Right lung (tissue), 10 donors: Measurements from ENCODE around the gene CLDND2. TPM values are rescaled to one million over a fixed set of nuclear protein-coding genes. Genes with fewer than 3 reads are reported as not detected.
A peak's percentile ranks its signal among the peaks of the same experiment; 100 is the strongest.
"Not testable (repeated sequence)": the region's sequence is repeated elsewhere in the genome, so short reads cannot be mapped to it uniquely, and the experiment has no call there.

Experiments
- DNase-seq, 2 donors: peaks; one replicate each; pipeline ENCODE4 v3.0.0-alpha.2; 2013
- long read RNA-seq, 8 donors: transcript quantifications; one replicate each; lab custom pipeline, GENCODE V29; 2026
- polyA plus RNA-seq, 5 donors: library from polyadenylated mRNA; unstranded; fragments of 120-200 nt; gene quantifications; one replicate each; pipeline versions ENCODE4 v1.2.1 to v1.2.3, GENCODE V29; 2013; ENCODE audit warnings: inconsistent platforms in 1 of 5, low replicate concordance in 1 of 5; ENCODE audit not compliant: insufficient read length in 5 of 5, insufficient read depth in 1 of 5

Gene CLDND2, protein sequence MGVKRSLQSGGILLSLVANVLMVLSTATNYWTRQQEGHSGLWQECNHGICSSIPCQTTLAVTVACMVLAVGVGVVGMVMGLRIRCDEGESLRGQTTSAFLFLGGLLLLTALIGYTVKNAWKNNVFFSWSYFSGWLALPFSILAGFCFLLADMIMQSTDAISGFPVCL
- 1 to 10 TPM in 4 of 5 donors, under 1 TPM in 1; 0.83 to 2.2 (median 1.6) TPM for polyA plus RNA-seq
- long read RNA-seq, donor 1: 0 reads
- long read RNA-seq, donor 2: 0 reads
- long read RNA-seq, donor 3: 0 reads
- long read RNA-seq, donor 4: 0 reads
- long read RNA-seq, donor 5: 0 reads
- long read RNA-seq, donor 6: 0 reads
- long read RNA-seq, donor 7: 0 reads
- long read RNA-seq, donor 8: 0 reads

DNA sequence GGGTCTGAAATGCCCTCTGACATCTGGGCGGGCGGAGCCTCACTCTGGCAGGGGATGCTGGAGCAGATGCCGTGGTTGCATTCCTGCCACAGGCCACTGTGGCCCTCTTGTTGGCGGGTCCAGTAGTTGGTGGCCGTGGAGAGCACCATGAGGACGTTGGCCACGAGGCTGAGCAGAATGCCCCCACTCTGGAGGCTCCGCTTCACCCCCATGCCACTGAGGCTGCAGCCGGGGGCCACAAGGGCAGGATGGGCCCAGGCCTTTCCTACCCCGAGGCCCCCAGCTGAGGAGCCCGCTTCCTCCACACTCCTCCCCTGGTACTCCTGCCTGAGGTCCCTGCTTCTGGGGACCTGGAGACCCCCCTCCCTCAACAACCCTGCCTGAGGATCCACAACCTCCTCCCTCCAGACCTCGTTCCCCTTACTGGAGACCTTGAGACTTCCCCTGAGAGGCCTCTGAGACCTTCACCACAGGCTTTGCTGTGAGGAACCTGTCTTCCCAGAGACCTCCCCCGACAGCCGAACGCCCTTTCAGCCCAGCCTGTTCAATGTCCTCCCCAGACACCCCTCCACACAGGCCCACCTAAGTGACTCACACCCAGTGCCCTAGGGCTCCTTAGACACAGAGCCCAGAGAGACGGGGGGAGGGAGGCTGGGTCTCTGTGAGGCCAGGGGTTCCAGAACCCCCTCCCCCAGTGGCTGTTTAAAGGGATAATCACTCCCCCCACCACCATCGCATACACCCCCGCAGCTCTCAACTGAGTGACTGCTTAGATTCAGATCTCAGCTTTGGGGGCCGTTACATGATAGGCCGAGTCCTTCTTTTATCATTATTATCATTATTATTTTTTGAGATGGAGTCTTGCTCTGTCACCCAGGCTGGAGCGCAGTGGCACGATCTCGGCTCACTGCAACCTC, at the start of gene CLDND2:
Gene CLDND2 (minus strand): TSS at position 638 of the 917 bp plus-strand sequence. CDS start 426 bp downstream, at position 212.
- no peak for DNase-seq

DNA sequence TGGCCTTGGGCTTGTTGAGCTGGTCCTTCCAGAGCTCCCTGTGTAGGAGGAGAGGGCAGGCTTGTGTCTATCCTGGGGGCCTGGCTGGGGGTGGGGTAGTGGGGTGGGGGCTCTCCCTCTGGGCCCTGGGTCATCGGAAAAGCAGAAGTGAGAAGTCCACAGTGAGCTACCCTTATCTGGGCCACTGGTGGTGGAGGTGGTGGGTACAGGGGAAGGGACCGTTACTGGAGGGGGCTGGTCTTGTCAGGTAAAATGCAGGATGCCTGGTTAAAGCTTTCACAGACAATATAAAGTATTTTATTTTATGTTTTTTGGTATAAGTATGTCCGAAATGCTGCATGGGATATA, 49.0 kb upstream of the CLDND2 start:
- DNase-seq: no peak

DNA sequence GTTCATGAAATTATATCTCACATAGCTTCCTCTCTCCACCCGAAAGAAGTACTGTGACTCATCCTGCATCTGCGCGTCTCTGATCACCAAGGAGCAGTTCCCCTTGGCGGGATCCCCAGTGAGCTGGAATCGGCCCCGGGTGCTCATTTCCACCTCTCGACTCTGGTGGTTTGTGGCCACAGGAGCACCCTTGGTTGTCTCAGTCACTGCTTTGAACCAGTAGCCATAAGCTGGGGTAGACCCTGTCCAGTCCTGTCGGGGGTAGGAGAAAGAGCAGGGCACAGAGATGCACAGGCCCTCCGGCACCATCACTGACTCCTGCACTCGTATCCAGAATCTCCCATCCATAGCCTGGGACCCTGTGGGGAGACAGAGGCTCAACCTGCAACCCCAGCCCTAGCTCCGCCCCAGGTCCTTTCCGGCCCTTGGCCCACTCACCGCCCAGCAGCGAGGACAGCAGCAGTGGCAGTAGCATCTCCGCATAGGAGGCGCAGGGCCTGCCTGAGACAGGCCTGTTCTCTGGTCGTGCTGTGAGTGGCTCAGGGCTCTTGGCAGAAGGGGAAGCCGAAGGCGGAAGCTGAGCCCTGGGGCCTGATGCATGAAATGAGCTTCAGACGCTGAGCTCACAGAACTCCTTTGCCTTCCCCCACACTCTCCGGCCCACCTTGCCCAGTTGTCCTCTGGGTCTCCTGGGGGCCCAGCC, 48.5 kb upstream of the CLDND2 start, which contains the start of gene SIGLEC10:
Gene SIGLEC10 (minus strand): TSS at position 536 of the 703 bp plus-strand sequence. CDS start 61 bp downstream, at position 475.
- DNase-seq: no peak

DNA sequence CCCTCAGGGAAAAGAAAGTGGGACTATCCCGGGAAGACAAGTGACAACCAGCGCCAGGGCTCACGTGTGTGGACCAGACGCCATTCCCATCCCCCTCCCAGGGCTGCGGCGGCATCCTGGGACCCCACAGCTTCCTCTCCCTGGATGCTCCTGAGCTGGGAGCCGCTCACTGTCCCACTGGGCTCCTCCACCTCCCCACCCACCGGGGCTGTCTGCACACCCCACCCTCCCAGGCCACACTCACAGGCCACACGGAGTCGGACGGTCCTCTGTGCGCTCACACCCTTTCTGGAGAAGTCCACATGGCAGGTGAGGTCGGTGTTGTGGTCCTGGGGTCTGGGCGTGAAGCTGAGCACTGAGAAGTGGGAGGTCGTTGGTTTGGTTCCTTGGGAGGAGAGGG, 47.6 kb upstream of the CLDND2 start:
- DNase-seq: not testable (repeated sequence)

DNA sequence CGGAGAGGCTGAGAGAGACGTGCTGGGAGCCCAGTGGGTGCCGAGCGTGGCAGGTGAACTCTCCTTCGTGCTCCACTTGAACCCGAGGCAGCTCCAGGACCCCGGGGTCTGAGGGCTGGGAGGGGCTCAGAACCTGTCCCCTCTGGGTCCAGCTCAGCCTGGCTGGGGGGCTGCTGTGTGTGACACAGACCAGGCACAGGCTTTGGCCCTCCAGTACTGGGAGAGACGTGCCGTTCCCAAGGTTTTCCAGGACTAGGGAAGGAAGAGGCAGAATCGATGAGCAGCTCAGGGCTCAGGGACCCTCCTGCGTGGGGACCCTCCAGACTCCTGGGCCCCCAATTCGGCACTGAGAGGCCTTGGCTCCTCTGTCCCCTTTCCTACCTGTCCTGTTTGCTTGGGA, 46.4 kb upstream of the CLDND2 start:
- DNase-seq: no peak

DNA sequence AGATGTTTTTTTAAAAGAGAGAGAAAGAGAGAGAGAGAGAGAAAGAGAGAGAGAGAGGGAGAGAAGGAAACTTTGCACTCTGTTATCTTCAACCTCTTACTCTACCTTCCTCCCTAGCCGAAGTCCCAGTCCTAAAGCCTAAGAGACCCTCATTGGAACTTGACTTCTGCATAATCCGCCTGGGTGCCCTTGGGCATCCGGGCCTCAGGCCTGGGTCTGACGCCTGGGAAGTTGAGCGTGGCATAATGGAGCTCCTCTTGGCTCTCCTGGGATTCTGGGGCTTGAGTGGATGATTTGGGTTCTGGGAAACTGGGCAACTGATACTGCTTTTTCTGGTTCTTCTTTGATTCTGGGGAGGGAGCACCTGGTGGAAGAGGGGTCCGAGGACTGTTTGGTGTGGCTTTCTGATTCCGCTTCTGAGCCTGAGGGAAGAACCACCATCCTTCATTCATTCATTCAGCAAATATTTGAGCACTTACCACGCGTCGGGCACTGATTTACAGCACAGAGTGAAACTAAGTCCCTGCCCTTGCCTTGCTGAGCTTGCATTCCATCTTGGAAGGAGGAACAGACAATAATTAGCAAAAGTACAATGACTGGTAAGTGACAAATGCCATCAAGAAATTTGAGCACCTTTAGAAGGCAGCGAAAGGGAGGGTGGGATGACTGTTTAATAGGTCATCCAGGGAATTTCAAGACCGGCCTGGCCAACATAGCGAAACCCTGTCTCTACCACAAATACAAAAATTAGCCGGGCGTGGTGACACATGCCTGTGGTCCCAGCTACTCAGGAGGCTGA, 42.3 kb upstream of the CLDND2 start:
- no peak for DNase-seq

DNA sequence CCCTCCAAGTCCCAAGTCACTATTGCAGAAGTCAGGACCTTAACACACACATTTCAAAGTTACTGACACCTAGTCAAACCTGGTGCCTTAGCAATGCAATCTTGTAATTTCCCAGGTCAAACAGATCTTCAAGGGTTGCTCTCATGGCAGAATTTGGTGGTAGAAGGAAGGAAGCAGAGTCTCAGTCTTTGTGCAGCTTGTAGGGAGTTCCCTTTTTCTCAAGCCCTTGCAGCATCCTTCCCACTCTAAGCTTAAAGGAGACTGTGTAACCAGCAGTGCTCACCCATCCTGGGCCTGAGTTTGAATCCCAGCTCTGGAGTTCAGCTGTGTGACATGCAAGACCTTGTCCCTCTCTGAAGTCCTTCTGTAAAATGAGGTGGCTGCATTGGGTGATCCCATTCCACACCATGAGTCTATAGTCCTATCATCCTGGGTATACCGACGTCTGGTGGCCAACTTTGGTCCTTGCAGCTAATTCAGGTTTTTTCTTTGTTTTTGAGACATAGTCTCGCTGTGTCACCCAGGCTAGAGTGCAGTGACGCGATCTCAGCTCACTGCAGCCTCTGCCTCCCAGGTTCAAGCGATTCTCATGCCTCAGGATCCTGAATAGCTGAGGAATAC, 38.8 kb upstream of the CLDND2 start:
- no peak for DNase-seq

DNA sequence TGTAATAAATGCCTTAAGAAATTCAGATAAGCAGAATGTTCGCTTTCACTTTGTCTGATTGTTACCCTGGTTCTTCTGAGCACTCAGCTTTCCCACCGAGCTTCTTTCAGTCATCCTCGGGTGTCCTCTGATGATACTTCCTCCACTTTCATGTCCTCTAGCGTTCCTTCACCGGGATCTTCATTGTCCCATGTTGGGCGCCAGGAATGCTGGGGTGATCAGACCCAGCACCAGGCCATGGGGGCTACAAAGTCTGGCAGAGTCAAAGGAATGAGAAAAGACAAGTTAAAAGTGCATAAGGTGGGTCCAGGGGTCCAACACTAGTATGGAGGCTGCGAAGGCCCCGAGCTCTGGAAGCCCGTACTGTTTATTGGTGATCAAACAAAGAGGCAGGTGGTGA, 33.3 kb upstream of the CLDND2 start:
- no peak for DNase-seq

DNA sequence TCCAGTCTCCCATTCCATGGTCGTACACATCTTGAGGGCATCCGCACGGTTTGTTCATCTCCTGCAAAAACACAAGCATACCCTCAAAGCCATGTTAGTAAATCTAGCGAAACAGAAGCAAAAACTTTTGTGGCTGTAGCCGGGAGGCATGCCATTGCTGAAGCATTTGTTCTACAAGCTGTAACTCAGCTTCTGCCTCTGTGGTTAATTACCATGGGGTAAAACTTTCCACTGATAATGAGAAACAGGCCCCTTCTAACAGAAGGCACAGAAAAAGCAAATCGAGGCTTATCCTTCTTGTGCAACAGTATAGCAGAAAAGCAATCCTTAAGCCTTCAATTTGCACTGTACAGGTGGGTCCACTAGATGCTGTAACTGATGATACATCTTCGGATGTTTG, 31.1 kb upstream of the CLDND2 start:
- not testable (repeated sequence) for DNase-seq

DNA sequence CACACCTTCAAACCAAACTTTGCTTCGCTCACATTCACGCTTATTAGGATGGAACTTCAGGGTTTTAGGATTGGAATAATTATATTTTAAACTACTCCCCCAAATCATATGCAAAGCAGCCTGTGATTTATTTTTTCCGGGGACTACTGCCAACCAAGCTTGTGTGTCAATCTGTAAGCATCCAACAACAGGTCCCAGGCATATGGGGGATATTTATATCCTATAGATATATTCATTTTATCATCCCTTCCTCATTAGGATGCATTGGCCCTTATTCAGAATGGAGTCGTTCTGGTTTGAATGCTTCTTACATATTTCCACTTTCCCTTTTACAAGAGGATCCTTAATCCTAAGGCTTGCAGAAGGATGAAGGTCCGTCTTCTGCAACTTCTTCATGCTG, 30.4 kb upstream of the CLDND2 start:
- no peak for DNase-seq

DNA sequence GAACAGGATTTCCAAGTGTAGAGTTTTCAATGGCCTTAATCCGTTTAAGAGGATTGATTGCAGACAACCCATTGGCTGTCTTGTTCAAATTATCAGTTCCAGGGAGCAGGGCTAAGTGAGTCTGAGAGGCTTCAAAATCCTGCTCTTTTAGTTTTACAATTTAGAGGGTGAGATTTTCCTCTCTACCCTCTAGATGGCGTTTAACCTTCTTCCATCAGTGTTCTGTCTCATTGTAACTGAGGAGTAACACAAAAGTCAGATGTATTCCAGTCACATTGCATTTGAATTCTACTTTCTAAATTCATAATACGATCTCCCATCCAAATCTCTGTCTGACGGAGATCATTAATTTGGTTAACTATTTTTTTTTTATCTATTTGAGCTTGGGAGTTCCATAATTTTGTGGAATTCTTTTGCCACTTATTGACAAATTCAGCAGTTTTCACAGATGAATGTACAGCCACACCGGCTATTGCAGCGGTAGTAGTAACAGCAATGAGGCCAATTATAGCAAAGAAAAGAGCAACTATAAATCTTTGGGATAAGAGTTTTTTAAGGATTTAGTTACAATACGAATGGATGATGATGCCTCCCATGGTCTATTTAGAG, 29.4 kb upstream of the CLDND2 start:
- DNase-seq: no peak

DNA sequence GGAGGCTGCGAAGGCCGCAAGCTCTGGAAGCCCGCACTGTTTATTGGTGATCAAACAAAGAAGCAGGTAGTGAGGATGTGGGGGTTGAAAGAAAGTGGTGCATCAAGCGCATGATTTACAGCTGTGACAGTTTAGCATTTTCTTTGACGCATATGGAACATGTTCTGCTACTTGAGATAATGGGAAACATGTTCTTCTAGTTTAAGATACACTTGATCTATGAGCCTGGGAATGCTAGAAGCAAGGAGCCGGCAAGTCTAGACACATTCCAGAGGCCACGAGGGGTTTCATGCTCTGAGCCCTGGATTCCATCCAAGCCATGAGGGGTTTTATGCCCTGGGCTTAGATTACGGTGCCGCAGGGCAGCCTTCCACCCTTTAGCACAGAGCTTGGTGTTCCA, 28.6 kb upstream of the CLDND2 start:
- not testable (repeated sequence) for DNase-seq

DNA sequence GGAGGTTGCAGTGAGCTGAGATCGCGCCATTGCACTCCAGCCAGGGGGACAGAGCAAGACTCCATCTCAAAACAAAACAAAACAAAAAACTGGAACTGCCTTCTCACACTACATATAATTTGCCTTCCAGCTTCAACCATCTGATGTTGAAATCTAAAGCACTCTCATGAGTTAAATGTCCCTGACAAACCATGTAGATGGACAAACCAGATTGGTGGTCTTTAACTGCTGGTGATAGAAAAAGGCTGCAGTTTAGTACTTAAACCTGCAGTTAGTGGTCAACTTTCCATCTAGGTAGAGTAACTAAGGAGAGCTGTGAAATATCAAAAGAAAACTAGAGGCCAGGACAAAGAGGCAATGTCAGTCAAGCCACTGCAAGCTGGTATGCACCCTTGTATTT, 27.4 kb upstream of the CLDND2 start:
- DNase-seq: no peak

DNA sequence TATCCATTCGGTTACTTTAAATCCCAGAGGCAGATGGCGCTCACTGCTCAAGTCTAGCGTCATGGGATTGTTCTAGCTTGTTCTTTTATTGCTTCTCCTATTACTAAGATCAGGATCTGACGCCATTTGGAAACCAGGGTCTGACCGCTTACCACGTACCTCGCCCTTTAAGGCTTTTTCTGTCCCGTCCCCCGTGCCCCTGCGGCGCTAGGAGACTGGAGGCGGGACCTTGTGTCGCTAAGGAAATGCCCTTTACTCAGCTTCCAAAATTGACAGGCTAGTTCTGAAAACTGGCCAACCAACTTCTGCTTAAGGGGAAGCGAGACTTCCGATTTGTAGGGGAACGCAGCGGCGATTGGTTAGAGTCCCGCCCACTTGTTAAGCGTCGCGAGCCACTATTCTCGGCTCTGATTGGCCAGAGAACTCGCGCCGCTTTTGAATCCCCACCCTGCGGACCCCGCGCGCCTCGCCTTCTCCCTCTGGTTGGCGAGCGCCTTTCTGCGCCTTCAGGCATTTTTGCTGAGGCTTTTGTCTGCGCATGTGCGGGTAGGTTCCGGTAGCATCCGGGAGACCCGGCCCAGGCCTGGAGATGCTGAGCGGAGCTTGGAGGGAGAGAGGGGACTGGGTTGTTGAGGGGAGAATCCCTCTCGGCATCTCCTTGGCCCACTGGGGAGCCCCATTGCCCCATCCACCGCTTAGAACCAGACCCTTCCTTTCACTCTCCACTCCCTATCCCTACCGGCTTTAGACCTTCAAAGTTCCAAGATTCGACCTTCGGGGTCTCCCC, 25.4 kb upstream of the CLDND2 start:
- DNase-seq: peak; percentile 93 to 96

DNA sequence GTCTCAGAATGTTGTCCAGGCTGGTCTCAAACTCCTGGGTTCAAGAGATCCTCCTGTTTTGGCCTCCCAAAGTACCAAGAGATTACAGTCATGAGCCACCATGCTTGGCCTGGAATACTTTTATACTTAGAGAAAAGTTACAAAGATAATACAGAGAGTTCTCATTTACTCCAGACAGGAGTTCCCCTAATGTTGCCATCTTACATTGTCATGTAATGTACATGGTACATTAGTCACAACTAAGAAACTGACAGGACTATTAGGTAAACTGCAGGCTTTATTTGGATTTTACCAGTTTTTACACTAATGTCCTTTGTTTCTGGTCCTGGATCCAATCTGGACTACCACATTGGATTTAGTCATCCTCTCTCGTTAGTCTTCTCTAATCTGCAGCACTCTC, 23.9 kb upstream of the CLDND2 start:
- DNase-seq: no peak

DNA sequence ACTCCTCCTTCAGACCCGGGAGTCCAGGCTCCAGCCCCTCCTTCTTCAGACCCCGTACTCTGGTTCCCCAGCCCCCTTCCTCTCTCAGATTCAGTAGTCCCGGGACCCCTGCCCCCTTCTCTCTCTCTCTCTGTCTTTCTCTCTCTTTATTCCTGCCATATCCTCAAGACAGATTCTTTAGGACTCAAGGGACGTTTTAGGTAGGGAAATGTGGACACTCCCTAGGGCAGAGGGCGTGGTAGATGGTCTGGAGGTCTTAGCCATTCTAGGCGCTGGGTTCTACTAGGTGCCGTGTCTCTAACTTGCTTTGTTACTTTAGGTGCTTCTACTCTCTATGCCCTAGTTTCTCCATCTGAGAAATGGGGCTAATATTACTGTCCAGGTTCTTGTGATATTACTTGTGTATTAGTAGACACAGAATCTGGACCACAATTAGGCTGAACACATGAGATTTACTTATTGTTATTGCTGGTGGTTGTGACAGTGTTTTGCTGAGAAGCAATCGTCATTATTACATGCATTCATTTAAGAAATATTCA, 22.3 kb upstream of the CLDND2 start:
- no peak for DNase-seq

DNA sequence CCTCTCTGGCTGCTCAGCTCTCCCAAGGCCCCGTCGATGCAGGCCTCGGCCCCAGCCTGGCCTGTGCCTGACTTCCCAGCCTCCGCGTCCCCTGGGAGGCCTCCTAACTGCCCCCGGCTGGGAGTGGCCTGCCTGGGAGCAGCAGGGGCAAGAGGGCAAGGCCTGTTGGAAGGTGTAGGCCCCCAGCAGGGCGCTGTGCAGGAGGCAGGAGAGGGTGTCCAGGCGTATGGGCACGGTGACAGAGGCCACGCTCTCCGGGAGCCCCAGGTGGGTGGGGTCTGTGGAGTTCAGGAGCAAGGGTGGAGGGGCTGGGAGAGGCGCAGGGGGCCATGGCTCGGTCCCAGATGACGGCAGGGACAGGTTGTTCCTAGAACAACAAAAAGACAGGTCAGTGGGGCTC, 20.3 kb upstream of the CLDND2 start:
- no peak for DNase-seq

DNA sequence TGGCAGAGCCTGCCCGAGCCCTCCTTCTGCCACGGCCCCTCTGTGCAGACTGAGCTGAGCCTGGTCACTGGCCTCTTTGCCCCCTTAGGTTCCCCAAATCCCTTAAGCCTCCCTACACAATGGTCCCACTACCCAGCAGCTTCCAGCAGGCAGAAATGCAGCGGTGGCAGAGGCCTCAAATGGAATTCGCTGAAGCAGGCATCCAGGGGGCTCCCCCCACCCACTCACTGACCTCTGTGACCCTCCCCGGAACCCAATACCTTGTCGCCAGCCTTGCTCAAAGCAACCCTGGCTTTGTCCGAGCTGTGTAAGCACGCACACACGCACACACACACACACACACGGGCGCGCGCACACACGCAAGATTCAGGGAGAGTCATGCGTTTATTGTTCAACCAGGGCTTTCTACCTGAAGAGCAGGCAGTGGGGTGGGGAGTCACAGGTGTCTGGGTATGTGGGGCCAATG, 19.2 kb upstream of the CLDND2 start, which contains the start of gene LIM2:
Gene LIM2 (minus strand): TSS at position 51 of the 466 bp plus-strand sequence. CDS start 531 bp downstream, outside the sequence.
- DNase-seq: no peak
